K562 (cell line): ENCODE data around the gene SLC3A2. TPM values are rescaled to one million over a fixed set of nuclear protein-coding genes. Genes with fewer than 3 reads are reported as not detected.
A peak's percentile ranks its signal among the peaks of the same experiment; 100 is the strongest.

Experiments used
- CBX8 ChIP-seq: fragments of 200-600 bp; sonication (generic); IDR thresholded peaks from 2 replicates; pipeline ENCODE4 v1.6.1; 2012; ENCODE audit warnings: borderline replicate concordance, mixed run types, low read depth, mild to moderate bottlenecking, moderate library complexity, mixed read lengths, low read length, control low read depth, inconsistent platforms; ENCODE audit not compliant: poor library complexity, severe bottlenecking; ENCODE audit errors: extremely low read depth
- ETV1 ChIP-seq: fragments of 450-650 bp; conservative IDR thresholded peaks from 2 replicates; pipeline ENCODE4 v1.6.1; 2016; ENCODE audit warnings: missing genetic modification characterization, control low read depth, low read depth, missing compliant biosample characterization
- FOXK1 ChIP-seq: sonication (generic); formaldehyde crosslinking; IDR thresholded peaks from 2 replicates; pipeline ENCODE4 v1.8.0; 2022; ENCODE audit warnings: missing genetic modification reagents, mild to moderate bottlenecking, borderline replicate concordance
- MBD1 ChIP-seq: fragments of 250-450 bp; sonication (Bioruptor Pico); IDR thresholded peaks from 2 replicates; pipeline ENCODE4 v1.8.0; 2022; ENCODE audit warnings: inconsistent platforms
- RAD51 ChIP-seq: fragments of 450-650 bp; IDR thresholded peaks from 2 replicates; pipeline ENCODE4 v1.7.1; 2016; ENCODE audit warnings: low read depth, mild to moderate bottlenecking, borderline replicate concordance
- SAP30 ChIP-seq: fragments of 200-600 bp; sonication (generic); IDR thresholded peaks from 2 replicates; pipeline ENCODE4 v1.6.1; 2012; ENCODE audit warnings: borderline replicate concordance, low read depth, mild to moderate bottlenecking, moderate library complexity, low read length, control low read depth, inconsistent platforms; ENCODE audit not compliant: insufficient read depth, poor library complexity, severe bottlenecking
- SETDB1 ChIP-seq: IDR thresholded peaks from one replicate; pipeline ENCODE4 v1.6.1; 2012; ENCODE audit warnings: low read length, control low read depth, inconsistent platforms
- SNRNP70 ChIP-seq: fragments of 200-400 bp; formaldehyde crosslinking; optimal IDR thresholded peaks from 2 replicates; pipeline ENCODE3; 2017; ENCODE audit warnings: low read depth, low read length
- THAP12 ChIP-seq: fragments of 250-450 bp; sonication (Bioruptor Pico); IDR thresholded peaks from 2 replicates; pipeline ENCODE4 v1.9.0; 2021; ENCODE audit warnings: mild to moderate bottlenecking, inconsistent platforms
- ZBTB40 ChIP-seq, 2 experiments: fragments of 450-650 bp in 1 of 2; sonication (generic) in 1 of 2; formaldehyde crosslinking in 1 of 2; IDR thresholded peaks; 2 replicates each; pipeline versions ENCODE4 v1.7.1 to v1.9.0; 2016 to 2022; ENCODE audit warnings: inconsistent platforms in 1 of 2, mild to moderate bottlenecking in 1 of 2, missing genetic modification reagents in 1 of 2
- polyA plus RNA-seq, 8 experiments: library from polyadenylated mRNA; depleted of rRNA in 4 of 8; stranded (reverse) in 5 of 8; unstranded in 3 of 8; fragments of >200 nt; fragmentation: Nextera tagmentation in 2 of 8; fragmentation: Illumina TruSeq in 1 of 8; extraction: Ambion mirVana in 2 of 8; extraction: Trizol in 1 of 8; gene quantifications; 2 replicates each; pipeline versions ENCODE4 v1.2.1 to v1.2.3, GENCODE V29; 2011 to 2014; ENCODE audit warnings: inconsistent platforms in 1 of 8, missing spikeins in 1 of 8
- total RNA-seq, 7 experiments: library from RNA; depleted of rRNA in 6 of 7; stranded (reverse); fragments of >200 nt in 6 of 7; fragmentation: Illumina TruSeq in 2 of 7; extraction: Trizol in 2 of 7; gene quantifications; 2 replicates each; pipeline versions ENCODE4 v1.2.1 to v1.2.3, GENCODE V29; 2011 to 2021; ENCODE audit warnings: low replicate concordance in 1 of 7

SLC3A2 gene
- total and polyA plus RNA-seq, 9 of the 15 experiments (the other 6 are each of a cell fraction or from before 2014, with no cell fraction given), result 20.0 to 296 (median 214) TPM

- TF ChIP-seq ZBTB40 (IDR thresholded peaks at IDR 0.05) (peak; percentile 88), ZBTB40 (CRISPR knock-in tag; IDR thresholded peaks at IDR 0.05) (no peak), SAP30 (peak; percentile 100), RAD51 (no peak), THAP12 (peak; percentile 55; the same call in 1 of the 2 replicates), FOXK1 (CRISPR knock-in tag) (peak; percentile 84; the same call in 1 of the 2 replicates), CBX8 (no peak), SETDB1 (no peak), MBD1 (CRISPR knock-in tag) (no peak), ETV1 (tag) (peak; percentile 78), SNRNP70 (no peak)
Measured at GRCh38 chr11:62839050-62839945, 41.4 kb upstream of the SLC3A2 start, which contains the start of gene WDR74 (continued).
